MM.1S (cell line): ENCODE data around the gene KPNA1.

ENCODE experiments used
- CTCF ChIP-seq: fragments of 300-600 bp; sonication (generic); IDR thresholded peaks from 2 replicates; pipeline ENCODE4 v1.5.1; 2016; ENCODE audit warnings: antibody characterized with exemption, low read length, mixed read lengths
- EZH2 ChIP-seq: fragments of 300-600 bp; sonication (generic); optimal IDR thresholded peaks from 2 replicates; pipeline ENCODE3; 2017; ENCODE audit warnings: low read depth, mild to moderate bottlenecking, antibody characterized with exemption, low read length, mixed read lengths

GRCh38 chr3:122506450-122506849 lies 8.3 kb downstream of the KPNA1 start:
- TF ChIP-seq CTCF: no peak
- TF ChIP-seq EZH2: no peak
